ENCODE results near the gene SENP3.

Gene SENP3

DNA sequence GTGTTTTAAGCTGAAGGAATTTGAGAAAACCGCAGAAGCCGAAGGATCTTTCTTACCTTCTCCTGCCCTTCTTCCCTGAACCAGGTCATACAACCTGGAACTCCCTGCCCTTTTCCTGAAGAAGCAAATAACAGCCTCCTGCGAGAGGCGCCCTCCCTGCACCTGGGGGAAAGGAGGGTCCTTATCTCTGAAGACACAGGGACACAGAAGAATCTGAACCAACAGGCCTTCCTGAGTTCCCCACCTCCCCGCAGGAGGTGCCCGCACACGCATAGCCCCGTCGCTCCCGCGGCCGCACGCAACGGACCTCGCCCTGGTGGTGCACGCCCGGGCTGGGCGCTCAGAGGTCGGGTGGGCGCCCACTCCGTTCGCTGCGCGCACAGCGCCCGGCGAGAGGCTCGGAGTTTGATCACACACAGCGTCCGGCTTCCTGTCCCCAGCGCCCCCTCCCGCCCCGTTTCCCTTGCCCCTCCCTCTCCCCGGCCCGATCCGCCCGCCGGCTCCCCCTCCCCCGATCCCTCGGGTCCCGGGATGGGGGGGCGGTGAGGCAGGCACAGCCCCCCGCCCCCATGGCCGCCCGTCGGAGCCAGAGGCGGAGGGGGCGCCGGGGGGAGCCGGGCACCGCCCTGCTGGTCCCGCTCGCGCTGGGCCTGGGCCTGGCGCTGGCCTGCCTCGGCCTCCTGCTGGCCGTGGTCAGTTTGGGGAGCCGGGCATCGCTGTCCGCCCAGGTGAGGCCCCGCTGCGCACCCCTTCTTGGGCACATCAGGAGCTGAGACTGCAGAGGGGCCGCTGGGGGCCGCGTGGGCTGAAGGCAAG, 12.9 kb upstream of the SENP3 start, which contains the start of gene TNFSF12:
Gene TNFSF12 (plus strand): TSS at position 474 of the 816 bp plus-strand sequence. CDS start 96 bp downstream, at position 570.
- TF ChIP-seq SIN3A (IDR thresholded peaks at IDR 0.05; ENCODE audit: borderline replicate concordance, insufficient read depth, low read length) (no peak), REST (IDR thresholded peaks at IDR 0.05; ENCODE audit: insufficient read depth in 1 of 2, low read depth in 2 of 2, low read length in 2 of 2) (no peak), POLR2AphosphoS5 (IDR thresholded peaks at IDR 0.05; ENCODE audit: low read depth, low read length) (no peak), TAF1 (IDR thresholded peaks at IDR 0.05; ENCODE audit: borderline replicate concordance, insufficient read depth, low read length) (no peak), FOXP2 (optimal IDR thresholded peaks at IDR 0.05; ENCODE audit: borderline replicate concordance, extremely low read depth, extremely low read length, insufficient read depth) (no peak)

- TF ChIP-seq POLR2AphosphoS5 (IDR thresholded peaks at IDR 0.05; ENCODE audit: low read depth, low read length) = no peak
- no peak for TF ChIP-seq SIN3A (IDR thresholded peaks at IDR 0.05; ENCODE audit: borderline replicate concordance, insufficient read depth, low read length)
- no peak for TF ChIP-seq TAF1 (IDR thresholded peaks at IDR 0.05; ENCODE audit: borderline replicate concordance, insufficient read depth, low read length)
- no peak for TF ChIP-seq REST (IDR thresholded peaks at IDR 0.05; ENCODE audit: insufficient read depth in 1 of 2, low read depth in 2 of 2, low read length in 2 of 2)
- no peak for TF ChIP-seq FOXP2 (optimal IDR thresholded peaks at IDR 0.05; ENCODE audit: borderline replicate concordance, extremely low read depth, extremely low read length, insufficient read depth)
These were observed 12.2 kb upstream of the SENP3 start for GRCh38 chr17:7549401-7550055.

- TF ChIP-seq TAF1 (IDR thresholded peaks at IDR 0.05; ENCODE audit: borderline replicate concordance, insufficient read depth, low read length) (no peak), REST (IDR thresholded peaks at IDR 0.05; ENCODE audit: insufficient read depth in 1 of 2, low read depth in 2 of 2, low read length in 2 of 2) (no peak), POLR2AphosphoS5 (IDR thresholded peaks at IDR 0.05; ENCODE audit: low read depth, low read length) (no peak), SIN3A (IDR thresholded peaks at IDR 0.05; ENCODE audit: borderline replicate concordance, insufficient read depth, low read length) (no peak), FOXP2 (optimal IDR thresholded peaks at IDR 0.05; ENCODE audit: borderline replicate concordance, extremely low read depth, extremely low read length, insufficient read depth) (no peak)
These were observed 11.4 kb upstream of the SENP3 start for GRCh38 chr17:7550344-7550743.

DNA sequence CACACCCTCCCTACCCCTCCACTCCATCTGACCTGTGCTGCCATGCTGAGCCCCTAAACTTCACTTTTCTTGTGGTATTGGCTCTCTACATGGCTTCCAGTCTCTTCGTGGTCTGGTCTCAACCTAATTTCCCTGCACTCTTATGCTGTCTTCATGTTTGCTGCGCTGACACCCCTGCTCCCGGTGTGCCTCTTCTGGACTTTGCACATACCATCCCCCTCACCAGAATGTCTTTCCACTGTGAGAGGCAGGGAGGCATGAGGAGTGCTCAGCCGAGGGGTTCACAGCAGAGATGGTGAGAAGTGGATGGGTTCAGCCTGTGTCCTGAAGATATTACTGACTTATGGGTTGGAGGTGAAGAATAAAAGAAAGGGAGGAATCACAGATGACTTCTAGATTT, 10.3 kb upstream of the SENP3 start:
- no peak for TF ChIP-seq REST (IDR thresholded peaks at IDR 0.05; ENCODE audit: insufficient read depth in 1 of 2, low read depth in 2 of 2, low read length in 2 of 2)
- no peak for TF ChIP-seq TAF1 (IDR thresholded peaks at IDR 0.05; ENCODE audit: borderline replicate concordance, insufficient read depth, low read length)
- no peak for TF ChIP-seq SIN3A (IDR thresholded peaks at IDR 0.05; ENCODE audit: borderline replicate concordance, insufficient read depth, low read length)

All from PFSK-1 (cell line).